Stimulated activated CD8-positive, alpha-beta memory T cell treated with anti-CD3 and anti-CD28 coated beads, Interleukin-12 subunit alpha, Interleukin-12 subunit beta, amount 100 ng/mL, for 24 hours (primary cell): ENCODE results near the gene MYOZ3.

Experiments
- DNase-seq: peaks from one replicate; pipeline ENCODE4 v3.0.0-alpha.2; 2020; ENCODE audit errors: extremely low read depth

Gene MYOZ3

DNA sequence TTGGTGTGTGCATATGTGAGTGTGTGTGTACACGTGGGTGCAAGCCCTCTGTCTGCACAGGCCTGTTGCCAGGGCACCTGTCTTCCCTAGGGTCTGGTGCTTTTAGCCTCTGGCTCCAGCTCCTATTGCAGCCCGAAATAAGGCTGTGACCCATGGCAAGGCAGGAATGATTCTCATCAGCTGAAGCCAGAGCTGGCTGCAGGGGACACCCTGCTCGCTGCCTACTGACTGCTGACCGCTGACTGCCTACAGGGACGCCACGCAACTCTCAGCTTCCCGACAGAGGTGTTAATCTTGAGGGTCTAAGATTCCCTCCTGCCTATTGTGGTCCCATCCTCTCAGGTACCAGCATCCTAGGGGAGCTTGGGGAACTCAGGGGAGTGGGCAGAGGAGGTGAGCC is at the start of gene MYOZ3:
Gene MYOZ3, plus strand, starts transcription at position 166 of the 400 bp plus-strand sequence. CDS start 1,691 bp downstream, outside the sequence.
- DNase-seq, result no peak

GRCh38 chr5:150612405-150612804 is 48.6 kb upstream of the MYOZ3 start:
- DNase-seq, result no peak

- DNase-seq, result no peak
Observed at GRCh38 chr5:150612905-150613670, 48.0 kb upstream of the MYOZ3 start.

DNA sequence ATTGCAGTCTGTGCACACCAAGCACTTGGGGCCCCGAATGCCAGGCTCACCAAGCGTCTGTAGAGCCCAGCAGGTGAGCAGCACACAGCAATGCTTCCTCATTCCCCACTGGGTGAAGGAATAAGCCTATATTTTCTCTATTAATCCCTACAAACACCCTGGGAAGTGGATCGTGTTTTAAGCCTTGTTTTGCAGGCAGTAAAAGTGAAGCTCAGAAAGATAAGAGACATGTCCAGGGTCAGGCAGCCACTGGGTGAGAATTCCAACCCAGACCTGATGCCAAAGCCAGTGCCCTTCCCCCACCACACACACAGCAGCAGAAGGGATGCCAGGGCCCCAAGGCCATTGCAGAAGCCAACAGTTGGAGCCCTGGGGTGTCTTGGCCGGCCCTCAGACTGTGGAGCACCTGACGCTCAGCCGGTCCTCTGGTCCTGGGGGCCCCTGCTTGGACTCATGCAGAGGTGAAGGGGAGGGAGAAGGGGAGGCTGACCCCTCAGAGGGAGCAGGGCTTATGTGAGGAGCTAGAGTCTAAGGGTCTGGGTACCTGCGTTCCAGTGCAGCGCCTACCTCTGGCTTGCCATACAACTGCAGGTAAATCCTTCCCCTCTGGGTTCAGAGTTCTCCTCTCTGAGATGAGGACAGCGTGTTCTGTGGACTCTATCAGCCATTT is 46.9 kb upstream of the MYOZ3 start:
- no peak for DNase-seq

DNA sequence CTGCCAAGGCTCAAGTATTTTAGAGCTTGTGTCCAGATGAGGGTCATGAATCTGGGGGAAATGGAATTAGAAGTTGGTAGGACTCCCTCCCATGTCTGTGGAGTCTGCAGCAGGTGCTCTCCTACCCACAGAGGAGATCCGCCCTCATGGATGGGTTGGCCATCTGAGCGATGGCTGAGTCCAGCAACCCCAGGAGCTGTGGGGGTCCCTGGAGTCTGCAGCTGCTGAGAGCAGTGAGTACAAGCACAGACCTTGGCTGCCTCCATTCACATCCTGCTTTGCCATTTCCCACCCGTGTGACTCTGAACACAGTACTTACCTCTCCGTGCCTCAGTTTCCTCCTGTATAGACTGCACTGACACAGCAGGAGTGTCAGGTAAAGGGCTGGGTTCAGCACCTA is 46.4 kb upstream of the MYOZ3 start:
- no peak for DNase-seq

GRCh38 chr5:150615141-150615699 is 45.8 kb upstream of the MYOZ3 start:
- DNase-seq, result no peak

- no peak for DNase-seq
Observed at GRCh38 chr5:150616024-150616470, 45.0 kb upstream of the MYOZ3 start.

DNA sequence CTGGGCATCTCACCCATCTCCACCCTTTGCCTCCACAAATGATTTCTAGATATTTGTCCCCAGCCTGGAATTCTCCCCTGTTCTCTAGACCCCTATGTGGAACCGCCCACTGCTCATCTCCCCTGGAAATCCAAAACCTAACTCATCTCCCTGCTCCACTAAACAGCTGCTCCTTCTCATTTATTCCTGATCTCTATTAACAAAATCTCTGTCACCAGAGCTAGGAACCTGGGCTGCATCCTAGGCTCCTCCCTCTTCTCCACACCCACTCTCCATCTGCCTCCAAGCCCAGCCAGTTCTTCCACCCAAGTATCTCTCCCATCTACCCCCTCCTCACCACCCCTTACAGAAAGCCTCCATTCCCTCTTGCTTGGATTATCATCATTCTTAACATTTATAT is 44.5 kb upstream of the MYOZ3 start:
- DNase-seq, result no peak

DNA sequence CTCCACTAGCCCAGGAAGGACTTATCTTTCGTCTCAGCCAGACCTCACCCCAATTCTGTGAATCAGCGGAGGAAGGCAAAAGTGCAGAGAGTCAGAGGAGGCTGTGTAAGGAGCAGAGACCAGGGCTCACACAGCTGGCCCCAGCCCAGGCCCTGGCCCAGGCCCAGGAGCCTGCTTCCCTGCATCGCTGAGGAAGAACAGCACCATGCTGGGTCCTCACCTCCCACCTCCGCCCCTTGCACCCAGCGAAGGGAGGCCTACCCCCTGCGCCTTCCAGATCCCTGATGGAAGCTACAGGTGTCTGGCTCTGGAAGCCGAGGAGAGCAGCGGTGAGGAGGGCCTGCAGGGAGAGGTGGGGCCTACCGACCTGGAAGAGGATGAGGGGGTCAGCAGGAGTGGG is 42.9 kb upstream of the MYOZ3 start:
- no peak for DNase-seq

- DNase-seq, result no peak
Observed at GRCh38 chr5:150618588-150619281, 42.3 kb upstream of the MYOZ3 start.

DNA sequence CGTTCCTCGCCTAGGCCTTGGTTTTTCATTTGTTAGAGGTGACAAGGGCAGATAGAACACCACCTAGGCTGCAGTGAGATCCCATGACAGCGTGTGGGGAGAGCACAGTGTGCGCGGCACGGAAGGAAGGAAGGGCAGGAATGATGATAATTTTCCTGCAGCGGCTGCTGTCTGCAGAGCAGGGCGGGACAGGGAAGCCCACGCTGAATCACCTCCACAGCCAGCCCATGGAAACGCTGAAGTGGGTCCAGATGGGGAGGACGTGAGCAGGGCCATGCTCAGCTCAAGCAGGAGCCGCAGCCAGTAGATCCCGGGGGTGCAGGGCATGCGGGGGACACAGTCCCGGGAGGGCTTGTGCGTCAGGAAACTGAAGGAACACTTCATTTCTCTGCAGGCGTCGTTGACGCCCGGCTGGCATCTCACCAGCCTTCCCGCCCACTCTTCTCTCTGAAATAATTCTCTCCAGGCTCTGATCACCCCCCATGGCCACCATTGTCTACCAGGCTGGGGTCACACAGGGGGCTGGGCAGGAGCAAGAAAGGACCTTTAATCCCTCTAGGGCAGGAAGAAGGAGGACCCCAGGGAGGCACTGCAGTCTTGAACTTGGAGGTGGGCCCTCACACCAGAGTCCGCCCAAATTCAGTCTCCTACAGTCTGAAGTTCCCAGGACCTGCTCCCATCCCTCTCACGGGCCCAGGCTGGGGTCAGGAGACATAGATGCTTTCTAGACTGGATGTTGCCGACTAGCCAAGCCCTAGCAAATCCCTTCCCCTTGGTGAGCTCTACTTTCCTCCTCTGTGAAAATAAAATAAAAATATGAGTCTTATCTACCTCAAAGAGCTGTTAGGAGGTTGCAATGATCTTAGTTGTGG is 41.5 kb upstream of the MYOZ3 start:
- no peak for DNase-seq

GRCh38 chr5:150621301-150621700 is 39.8 kb upstream of the MYOZ3 start:
- no peak for DNase-seq

DNA sequence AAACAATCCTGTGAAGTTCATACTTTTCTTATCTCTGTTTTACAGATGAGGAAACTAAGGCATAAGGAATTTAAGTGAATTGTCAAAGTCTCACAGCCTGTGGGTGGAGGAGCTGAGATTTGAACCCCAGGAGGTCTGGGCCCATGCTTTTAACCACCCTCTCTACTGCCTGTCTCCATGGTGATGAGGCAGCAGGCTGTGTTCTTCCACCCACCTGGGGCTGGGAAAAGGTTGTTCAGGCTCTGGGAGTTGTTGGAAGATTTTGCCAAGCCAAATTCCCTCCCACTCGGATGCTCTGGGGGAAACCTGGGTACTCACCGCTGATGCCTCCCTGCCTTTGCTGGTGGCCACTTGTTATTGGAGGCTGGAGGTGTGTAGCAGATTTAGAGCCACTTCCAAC is 38.9 kb upstream of the MYOZ3 start:
- DNase-seq, result no peak

GRCh38 chr5:150623152-150623877 is 37.7 kb upstream of the MYOZ3 start:
- no peak for DNase-seq

DNA sequence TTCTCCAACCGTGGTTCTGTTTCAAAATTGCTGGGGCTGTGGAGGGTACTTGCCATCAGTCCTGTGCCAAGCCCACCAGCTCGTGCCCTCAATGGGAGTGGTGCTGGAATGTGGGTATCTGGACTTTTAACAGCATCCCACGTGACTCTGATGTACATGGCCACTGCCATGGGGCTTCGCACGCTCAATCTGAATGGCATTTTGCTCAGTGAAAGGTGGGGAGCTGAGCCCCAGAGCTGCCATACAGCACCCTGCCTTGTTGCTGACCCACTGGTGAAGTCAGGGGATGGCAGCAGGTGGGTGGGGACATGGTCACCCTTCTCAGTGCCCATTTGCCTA is 37.2 kb upstream of the MYOZ3 start:
- DNase-seq, result no peak

DNA sequence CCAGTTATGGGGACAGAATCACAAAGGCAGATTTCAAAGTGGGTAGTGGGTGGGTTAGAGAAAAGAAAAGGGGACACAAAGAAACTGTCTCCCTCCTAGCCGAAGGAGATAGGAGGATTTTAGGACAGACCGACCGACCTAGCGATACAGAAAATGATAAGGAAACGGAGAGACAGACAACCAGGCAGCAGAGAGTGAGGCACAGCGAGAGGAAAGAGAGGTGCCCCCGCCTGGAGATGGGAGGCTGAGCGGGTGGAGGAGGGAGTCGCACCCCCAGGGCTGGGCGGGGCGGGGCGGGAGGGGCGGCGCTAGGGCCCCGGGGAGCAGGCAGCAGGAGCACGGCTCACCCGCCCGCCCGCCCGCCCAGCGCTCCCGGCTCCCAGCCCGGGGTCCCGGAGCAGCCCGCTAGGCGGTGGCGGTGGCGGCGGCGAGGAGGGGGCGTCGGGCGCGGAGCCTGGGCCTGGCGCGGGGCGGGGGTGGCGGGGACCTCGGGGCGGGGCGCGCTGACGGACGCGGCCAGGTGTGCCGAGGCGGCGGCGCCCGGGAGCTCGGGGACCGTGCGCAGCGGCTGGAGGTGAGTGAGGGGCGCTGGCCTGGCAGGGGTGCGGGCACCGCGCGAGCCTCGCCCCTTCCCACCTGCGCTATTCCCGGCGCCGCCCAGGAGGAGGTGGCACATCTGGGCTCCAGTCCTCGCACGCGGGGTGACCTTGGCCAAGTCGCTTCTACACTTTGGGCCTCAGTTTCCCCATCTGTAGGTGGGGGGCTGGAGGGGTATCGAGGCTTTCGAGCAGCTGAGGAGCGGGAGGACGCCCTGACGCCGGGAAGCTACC is 36.5 kb upstream of the MYOZ3 start:
- no peak for DNase-seq

DNA sequence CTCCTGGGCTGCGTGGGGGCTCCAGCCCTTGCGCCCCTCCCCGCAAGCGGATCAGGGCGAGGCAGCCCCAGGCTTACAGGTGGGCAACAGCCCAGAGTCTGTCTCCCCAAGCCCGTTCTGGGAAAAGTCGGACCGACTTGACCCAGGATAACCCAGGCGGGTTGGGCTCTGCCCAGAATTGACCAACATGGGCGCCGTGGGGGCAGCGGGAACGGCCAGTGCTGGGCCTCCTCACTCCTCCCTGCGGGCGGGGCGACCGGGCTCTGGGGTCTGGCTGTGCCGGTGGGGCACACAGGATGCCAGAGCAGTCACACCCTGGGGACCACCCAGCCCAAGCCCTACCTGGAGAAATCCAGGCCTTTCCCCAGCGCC is 35.9 kb upstream of the MYOZ3 start:
- DNase-seq, result no peak

DNA sequence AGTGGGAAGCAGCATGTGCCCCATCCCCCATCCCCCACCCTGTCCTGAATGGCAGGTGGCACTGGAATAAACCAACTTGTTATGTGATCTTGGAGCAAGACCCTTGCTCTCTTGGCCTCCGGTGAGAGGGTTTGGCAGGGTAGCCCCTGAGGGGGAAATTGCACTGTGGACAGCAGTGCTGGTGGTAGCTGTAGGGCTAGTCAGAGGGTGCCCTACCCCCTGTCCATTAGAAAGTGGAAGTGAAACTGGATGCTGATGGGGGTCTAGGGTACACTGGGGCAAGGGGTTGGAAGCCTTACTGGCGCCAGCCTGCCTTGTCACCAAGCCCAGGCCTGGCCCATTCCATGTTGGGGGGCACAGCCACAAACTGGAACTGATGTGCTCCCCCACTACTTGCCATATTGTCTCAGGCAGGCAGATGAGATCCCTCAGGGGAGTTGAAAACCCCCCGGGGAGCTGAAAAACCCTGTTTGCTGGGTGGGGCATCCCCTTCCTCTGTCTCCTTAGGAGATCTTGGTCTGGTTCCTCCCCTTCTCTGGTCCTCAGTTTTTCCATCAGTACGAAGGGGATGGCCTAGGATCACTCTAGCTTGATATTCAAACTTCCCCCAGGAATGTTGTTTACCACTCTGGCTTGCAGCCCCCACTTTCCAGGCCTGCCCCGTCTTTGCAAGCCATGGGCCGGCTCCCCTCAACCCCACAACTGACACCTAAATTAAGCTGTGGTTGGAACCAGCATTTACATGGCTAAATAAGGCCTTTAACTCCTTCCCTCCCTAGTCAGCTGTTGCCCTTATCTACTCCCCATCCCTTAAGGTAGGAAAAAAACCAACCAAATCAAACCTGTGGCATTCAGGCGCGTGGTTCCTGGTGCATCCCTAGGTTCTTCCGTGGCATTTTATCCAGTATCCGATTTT is 35.0 kb upstream of the MYOZ3 start:
- DNase-seq, result no peak

DNA sequence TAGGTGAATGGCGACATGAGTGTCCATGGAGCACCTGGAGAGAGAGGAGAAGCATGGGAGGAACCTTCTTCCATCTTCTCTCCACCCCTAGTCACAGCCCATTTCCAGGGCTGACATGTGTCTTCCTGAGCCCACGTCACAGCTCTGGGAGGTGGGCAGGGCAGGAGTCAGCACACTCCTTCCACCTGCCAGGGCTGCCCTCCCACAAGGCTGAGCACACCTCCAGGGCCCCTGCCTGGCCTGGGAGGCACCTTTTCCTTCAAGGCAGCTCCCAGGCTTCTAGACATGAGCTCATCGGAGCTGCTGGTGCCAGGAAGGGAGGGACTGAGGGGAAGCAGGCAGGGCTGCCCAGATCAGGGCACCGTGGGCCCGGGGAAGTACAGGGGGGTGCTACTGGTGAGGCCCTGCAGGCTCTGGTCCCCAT is 34.2 kb upstream of the MYOZ3 start:
- DNase-seq, result no peak
